Measurements from ENCODE around the gene MGST3. TPM values are rescaled to one million over a fixed set of nuclear protein-coding genes. Genes with fewer than 3 reads are reported as not detected.
"Not testable (repeated sequence)": the region's sequence is repeated elsewhere in the genome, so short reads cannot be mapped to it uniquely, and the experiment has no call there.

Gene MGST3
- total RNA-seq, result 10 to 100 TPM; 42.1 to 57.9 TPM

- no peaks in the 10 kb centered on the region for H3K9me3 Mint-ChIP-seq
Measured at GRCh38 chr1:165630629-165631341, at the start of gene MGST3. Gene MGST3 (plus strand): TSS chr1:165631234. CDS start chr1:165649848, 18,614 bp downstream.

DNA sequence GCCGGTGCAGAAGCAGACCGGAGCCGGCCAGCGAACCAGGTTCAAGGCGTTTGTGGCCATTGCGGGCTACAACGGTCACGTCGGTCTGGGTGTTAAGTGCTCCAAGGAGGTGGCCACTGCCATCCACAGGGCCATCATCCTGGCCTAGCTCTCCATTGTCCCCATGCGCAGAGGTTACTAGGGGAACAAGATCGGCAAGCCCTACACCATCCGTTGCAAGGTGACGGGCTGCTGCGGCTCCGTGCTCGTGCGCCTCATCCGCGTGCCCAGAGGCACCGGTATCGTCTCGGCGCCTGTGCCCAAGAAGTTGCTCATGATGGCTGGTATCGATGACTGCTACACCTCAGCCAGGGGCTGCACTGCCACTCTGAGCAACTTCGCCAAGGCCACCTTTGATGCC is 49.1 kb upstream of the MGST3 start:
- no peak for ATAC-seq (replicated peaks)
- Mint-ChIP-seq H3K27me3 (peaks cover 14% of the 10 kb centered on the region), H3K4me3 (no peak overlapping the region), H3K27ac (no peak overlapping the region), H3K36me3 (ENCODE audit: low read depth) (no peaks in the 10 kb centered on the region), H3K4me1 (no peaks in the 10 kb centered on the region), H3K9me3 (no peaks in the 10 kb centered on the region)

More at GRCh38 chr1:165630629-165631341, at the start of gene MGST3:
- ATAC-seq (replicated peaks), result peak; percentile 88
- no peak within 1 kb of the TSS for H3K27ac Mint-ChIP-seq
- peaks cover 6% of the 10 kb centered on the region for H3K36me3 Mint-ChIP-seq (ENCODE audit: low read depth)
- H3K4me1 Mint-ChIP-seq, result peaks cover 16% of the 10 kb centered on the region
- H3K27me3 Mint-ChIP-seq, result no peaks in the 10 kb centered on the region
- no peak within 1 kb of the TSS for H3K4me3 Mint-ChIP-seq

DNA sequence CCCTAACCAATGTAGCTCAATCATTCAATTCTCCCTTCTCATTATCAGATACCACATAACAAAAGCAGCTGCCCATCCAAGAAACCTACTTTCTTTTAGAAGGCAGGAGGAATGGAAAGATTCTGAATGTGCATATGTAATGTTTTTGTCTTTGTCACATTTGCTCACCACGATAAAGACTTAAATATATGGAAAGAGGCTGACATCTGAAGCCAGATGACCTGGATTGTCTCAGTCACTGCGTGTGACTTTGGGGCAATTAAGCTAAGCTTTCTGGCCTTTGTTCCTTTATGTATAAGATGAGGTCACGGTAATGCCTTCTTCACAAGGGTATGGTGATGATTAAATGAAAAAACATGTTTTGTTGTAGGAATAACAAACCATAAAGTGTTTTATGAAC is 44.6 kb upstream of the MGST3 start:
- no peak for ATAC-seq (replicated peaks)
- Mint-ChIP-seq H3K36me3 (ENCODE audit: low read depth) (no peaks in the 10 kb centered on the region), H3K9me3 (no peaks in the 10 kb centered on the region), H3K27ac (no peak overlapping the region), H3K4me1 (no peaks in the 10 kb centered on the region), H3K27me3 (peaks cover 30% of the 10 kb centered on the region), H3K4me3 (no peak overlapping the region)

GRCh38 chr1:165591391-165591790 is 39.6 kb upstream of the MGST3 start:
- not testable (repeated sequence) for H3K4me3 Mint-ChIP-seq; ATAC-seq (replicated peaks); H3K27ac Mint-ChIP-seq; H3K9me3 Mint-ChIP-seq; H3K4me1 Mint-ChIP-seq; H3K36me3 Mint-ChIP-seq (ENCODE audit: low read depth)
- peaks cover 29% of the 10 kb centered on the region for H3K27me3 Mint-ChIP-seq

GRCh38 chr1:165592945-165593823 is 37.9 kb upstream of the MGST3 start:
- Mint-ChIP-seq H3K36me3 (ENCODE audit: low read depth) (peaks cover 5% of the 10 kb centered on the region), H3K9me3 (no peaks in the 10 kb centered on the region), H3K4me3 (no peak overlapping the region), H3K27me3 (peaks cover 23% of the 10 kb centered on the region), H3K4me1 (peaks cover 15% of the 10 kb centered on the region), H3K27ac (no peak overlapping the region)
- peak; percentile 23 for ATAC-seq (replicated peaks)

DNA sequence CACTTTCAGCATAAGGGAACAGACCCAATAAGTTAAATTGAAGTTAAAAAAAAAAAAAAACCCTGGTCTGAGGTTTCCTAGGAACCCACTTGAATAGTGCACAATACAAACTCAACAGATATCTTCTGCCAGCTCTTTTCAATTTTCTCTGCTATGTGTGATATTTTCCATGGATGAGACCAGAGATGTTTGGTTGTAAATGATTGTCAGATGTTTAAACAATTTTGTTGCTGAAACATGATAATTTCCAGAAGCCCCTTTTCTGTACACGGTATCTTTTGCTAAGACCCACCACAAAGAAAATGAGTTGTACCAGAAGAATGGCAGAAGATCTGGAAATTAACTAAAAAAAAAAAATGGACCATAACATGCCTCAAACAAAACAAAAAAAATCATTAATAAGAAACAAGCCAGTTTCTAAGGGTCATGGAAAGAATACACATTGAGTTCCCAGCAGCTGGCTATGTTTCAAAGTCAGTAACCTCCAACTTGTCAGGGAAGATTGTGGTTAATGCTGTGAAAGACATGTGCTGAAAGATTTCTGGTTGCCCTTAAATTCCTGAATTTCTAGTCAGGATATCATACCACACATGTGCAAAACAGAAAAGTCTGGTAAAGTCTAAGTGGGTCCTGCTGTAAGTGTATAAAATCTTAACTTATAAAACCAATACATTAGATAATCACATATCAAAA is 35.6 kb upstream of the MGST3 start:
- Mint-ChIP-seq H3K36me3 (ENCODE audit: low read depth) (peaks cover 7% of the 10 kb centered on the region), H3K4me1 (peaks cover 21% of the 10 kb centered on the region), H3K27ac (no peak overlapping the region), H3K27me3 (peaks cover 16% of the 10 kb centered on the region), H3K4me3 (no peak overlapping the region), H3K9me3 (no peaks in the 10 kb centered on the region)
- no peak for ATAC-seq (replicated peaks)

DNA sequence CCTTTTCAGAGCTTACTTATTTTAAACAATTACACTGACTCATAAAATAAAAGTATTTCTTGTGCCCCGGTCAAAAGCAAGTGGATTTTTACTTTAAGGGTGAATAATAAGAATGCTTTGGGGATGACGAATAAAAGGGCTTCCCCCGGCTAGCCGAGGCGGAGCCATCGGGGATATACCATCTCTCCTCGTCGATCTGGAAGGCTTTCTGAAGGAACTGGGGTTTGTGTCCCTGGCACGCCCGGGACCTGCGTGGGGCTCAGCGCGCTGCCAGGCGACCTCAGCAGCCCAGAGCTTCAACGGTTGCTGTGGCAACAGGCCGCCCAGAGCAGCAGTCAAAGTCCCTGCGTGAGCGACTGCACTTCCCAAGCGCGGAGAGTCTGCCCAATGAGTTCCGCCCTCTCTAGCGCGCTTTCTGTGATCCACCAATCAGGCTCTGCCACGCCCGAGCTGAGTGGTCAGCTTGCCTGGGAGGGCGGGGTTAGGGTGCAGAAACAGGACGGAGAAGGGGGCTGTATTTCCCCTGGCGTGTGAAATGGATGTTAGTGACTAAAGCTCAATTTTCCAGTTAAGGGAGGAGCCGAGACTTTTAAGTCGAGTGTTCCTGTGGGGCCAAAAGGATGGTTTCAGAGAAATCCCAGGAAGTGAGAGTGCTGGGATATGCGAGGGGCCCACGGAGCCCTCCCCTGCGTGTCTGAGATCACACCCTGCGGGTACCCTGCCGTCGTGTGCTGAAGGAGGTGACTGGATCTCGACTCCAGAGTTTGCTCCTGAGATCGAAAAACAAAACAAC is 33.0 kb upstream of the MGST3 start:
- Mint-ChIP-seq H3K27ac (peak overlapping the region; percentile 93), H3K27me3 (peaks cover 10% of the 10 kb centered on the region), H3K36me3 (ENCODE audit: low read depth) (peaks cover 7% of the 10 kb centered on the region), H3K4me3 (peak overlapping the region; percentile 90), H3K4me1 (peaks cover 24% of the 10 kb centered on the region), H3K9me3 (no peaks in the 10 kb centered on the region)
- ATAC-seq (replicated peaks), result peak; percentile 97

- peaks cover 7% of the 10 kb centered on the region for H3K36me3 Mint-ChIP-seq (ENCODE audit: low read depth)
- peaks cover 5% of the 10 kb centered on the region for H3K27me3 Mint-ChIP-seq
- no peak for ATAC-seq (replicated peaks)
- H3K27ac Mint-ChIP-seq, result peak overlapping the region; percentile 93
- H3K4me1 Mint-ChIP-seq, result peaks cover 22% of the 10 kb centered on the region
- peak overlapping the region; percentile 90 for H3K4me3 Mint-ChIP-seq
- H3K9me3 Mint-ChIP-seq, result no peaks in the 10 kb centered on the region
Measured at GRCh38 chr1:165598676-165599059, 32.4 kb upstream of the MGST3 start.

- no peak overlapping the region for H3K27ac Mint-ChIP-seq
- ATAC-seq (replicated peaks), result no peak
Measured at GRCh38 chr1:165600793-165601192, 30.2 kb upstream of the MGST3 start.

GRCh38 chr1:165603810-165604209 is 27.2 kb upstream of the MGST3 start:
- ATAC-seq (replicated peaks), result no peak
- Mint-ChIP-seq H3K27ac (no peak overlapping the region), H3K4me1 (peaks cover 6% of the 10 kb centered on the region), H3K36me3 (ENCODE audit: low read depth) (no peaks in the 10 kb centered on the region), H3K4me3 (no peak overlapping the region), H3K27me3 (peaks cover 6% of the 10 kb centered on the region), H3K9me3 (no peaks in the 10 kb centered on the region)

More at GRCh38 chr1:165600793-165601192, 30.2 kb upstream of the MGST3 start:
- Mint-ChIP-seq H3K27me3 (no peaks in the 10 kb centered on the region), H3K36me3 (ENCODE audit: low read depth) (peaks cover 7% of the 10 kb centered on the region), H3K9me3 (no peaks in the 10 kb centered on the region), H3K4me1 (peaks cover 22% of the 10 kb centered on the region), H3K4me3 (no peak overlapping the region)

DNA sequence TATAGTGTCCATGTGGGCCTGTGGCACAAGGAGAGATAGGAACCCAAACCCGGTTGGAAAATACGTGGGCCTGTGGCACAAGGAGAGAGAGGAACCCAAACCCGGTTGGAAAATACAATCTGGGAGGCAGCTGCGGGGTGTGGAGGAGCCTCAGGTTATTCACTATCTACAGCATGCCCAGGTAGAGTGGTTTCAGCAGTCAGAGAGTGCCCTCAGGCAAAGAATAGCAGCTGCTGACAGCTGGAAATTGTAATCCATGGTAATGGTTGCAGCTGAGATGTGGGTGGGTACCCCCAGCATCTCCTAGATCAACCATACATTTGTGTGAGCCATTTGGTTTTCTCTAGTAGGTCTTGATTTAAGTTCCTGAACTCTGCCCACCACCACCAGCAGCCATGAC is 25.8 kb upstream of the MGST3 start:
- Mint-ChIP-seq H3K4me1 (peaks cover 5% of the 10 kb centered on the region), H3K4me3 (no peak overlapping the region), H3K27me3 (peaks cover 7% of the 10 kb centered on the region), H3K36me3 (ENCODE audit: low read depth) (no peaks in the 10 kb centered on the region), H3K9me3 (no peaks in the 10 kb centered on the region), H3K27ac (no peak overlapping the region)
- no peak for ATAC-seq (replicated peaks)

- H3K27ac Mint-ChIP-seq; H3K36me3 Mint-ChIP-seq (ENCODE audit: low read depth); H3K4me1 Mint-ChIP-seq; H3K9me3 Mint-ChIP-seq; H3K4me3 Mint-ChIP-seq; ATAC-seq (replicated peaks): not testable (repeated sequence)
- H3K27me3 Mint-ChIP-seq, result peaks cover 10% of the 10 kb centered on the region
Measured at GRCh38 chr1:165606676-165607075, 24.4 kb upstream of the MGST3 start.

DNA sequence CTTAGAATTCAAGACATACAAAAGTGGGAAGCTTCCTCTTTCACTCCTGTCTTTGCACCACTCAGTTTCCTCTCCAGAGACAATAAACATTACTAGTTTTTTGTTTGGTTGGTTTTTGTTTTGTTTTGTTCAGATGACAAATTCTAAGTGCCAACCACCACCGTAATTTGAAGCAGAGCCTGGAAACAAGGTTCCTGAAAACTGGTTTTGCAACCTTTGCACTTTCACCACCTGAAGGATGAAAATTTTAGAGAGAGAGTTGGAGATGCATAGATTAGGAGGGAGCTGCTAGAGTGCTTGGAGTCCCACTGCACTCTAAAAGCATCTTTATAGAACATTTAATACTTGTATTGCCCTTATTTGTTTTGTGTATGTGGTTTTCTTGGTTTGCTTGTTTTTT is 20.2 kb upstream of the MGST3 start:
- H3K36me3 Mint-ChIP-seq (ENCODE audit: low read depth), result no peaks in the 10 kb centered on the region
- H3K9me3 Mint-ChIP-seq, result peaks cover 4% of the 10 kb centered on the region
- no peaks in the 10 kb centered on the region for H3K4me1 Mint-ChIP-seq
- no peak for ATAC-seq (replicated peaks)
- H3K27me3 Mint-ChIP-seq, result peaks cover 22% of the 10 kb centered on the region
- no peak overlapping the region for H3K4me3 Mint-ChIP-seq
- H3K27ac Mint-ChIP-seq, result no peak overlapping the region

DNA sequence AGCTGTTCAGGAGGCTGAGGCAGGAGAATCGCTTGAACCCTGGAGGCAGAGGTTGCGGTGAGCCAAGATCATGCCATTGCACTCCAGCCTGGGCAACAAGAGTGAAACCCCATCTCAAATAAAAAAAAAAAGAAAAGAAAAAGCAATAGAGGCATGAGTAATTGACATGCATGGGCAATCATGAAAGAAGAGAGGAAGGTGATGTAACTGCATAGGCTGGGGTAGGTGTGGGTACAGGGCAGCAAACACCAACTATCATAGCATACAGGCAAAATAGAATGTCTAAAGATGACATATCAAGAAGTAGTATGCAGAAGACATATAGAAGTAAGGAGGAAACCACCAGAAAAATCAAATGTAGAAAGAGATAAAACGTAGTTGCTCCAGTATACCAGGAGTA is 19.0 kb upstream of the MGST3 start:
- Mint-ChIP-seq H3K9me3 (peaks cover 4% of the 10 kb centered on the region), H3K27ac (no peak overlapping the region), H3K27me3 (peaks cover 23% of the 10 kb centered on the region), H3K36me3 (ENCODE audit: low read depth) (no peaks in the 10 kb centered on the region), H3K4me1 (no peaks in the 10 kb centered on the region), H3K4me3 (no peak overlapping the region)
- ATAC-seq (replicated peaks), result no peak

Data from activated T-helper 17 cell treated with anti-CD3 and anti-CD28 coated beads, Interleukin-2, amount 50 U/mL, for 72 hours (primary cell).